Measurements from ENCODE around the gene SUPT20HL2.

DNA sequence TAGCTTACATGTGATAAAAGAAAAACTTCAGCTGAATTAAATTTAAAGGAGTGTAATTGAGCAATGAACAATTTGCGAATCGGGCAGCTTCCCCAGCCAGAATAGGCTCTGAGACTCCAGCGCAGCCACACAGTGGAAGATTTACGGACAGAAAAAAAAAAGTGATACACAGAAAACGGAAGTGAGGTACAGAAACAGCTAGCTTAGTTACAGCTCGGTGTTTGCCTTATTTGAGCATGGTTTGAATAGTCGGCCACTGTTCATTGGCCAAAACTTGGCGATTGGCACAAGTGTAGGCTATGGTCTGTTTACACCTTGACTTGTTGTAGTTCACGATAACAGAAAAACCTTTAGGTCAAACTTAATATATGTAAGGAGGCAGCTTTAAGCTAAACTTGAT lies 29.9 kb upstream of the SUPT20HL2 start:
- no peak for TF ChIP-seq RARB (CRISPR knock-in tag; IDR thresholded peaks at IDR 0.05)
- TF ChIP-seq ZFP30 (CRISPR knock-in tag; IDR thresholded peaks at IDR 0.05): no peak
- TF ChIP-seq, protein P1, sequence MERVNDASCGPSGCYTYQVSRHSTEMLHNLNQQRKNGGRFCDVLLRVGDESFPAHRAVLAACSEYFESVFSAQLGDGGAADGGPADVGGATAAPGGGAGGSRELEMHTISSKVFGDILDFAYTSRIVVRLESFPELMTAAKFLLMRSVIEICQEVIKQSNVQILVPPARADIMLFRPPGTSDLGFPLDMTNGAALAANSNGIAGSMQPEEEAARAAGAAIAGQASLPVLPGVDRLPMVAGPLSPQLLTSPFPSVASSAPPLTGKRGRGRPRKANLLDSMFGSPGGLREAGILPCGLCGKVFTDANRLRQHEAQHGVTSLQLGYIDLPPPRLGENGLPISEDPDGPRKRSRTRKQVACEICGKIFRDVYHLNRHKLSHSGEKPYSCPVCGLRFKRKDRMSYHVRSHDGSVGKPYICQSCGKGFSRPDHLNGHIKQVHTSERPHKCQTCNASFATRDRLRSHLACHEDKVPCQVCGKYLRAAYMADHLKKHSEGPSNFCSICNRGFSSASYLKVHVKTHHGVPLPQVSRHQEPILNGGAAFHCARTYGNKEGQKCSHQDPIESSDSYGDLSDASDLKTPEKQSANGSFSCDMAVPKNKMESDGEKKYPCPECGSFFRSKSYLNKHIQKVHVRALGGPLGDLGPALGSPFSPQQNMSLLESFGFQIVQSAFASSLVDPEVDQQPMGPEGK (CRISPR knock-in tag; IDR thresholded peaks at IDR 0.05; ENCODE audit: borderline replicate concordance): no peak
- TF ChIP-seq PPARA (CRISPR knock-in tag; IDR thresholded peaks at IDR 0.05; ENCODE audit: borderline replicate concordance): no peak
- TF ChIP-seq OSR1 (CRISPR knock-in tag; IDR thresholded peaks at IDR 0.05): no peak
- TF ChIP-seq, protein P2, sequence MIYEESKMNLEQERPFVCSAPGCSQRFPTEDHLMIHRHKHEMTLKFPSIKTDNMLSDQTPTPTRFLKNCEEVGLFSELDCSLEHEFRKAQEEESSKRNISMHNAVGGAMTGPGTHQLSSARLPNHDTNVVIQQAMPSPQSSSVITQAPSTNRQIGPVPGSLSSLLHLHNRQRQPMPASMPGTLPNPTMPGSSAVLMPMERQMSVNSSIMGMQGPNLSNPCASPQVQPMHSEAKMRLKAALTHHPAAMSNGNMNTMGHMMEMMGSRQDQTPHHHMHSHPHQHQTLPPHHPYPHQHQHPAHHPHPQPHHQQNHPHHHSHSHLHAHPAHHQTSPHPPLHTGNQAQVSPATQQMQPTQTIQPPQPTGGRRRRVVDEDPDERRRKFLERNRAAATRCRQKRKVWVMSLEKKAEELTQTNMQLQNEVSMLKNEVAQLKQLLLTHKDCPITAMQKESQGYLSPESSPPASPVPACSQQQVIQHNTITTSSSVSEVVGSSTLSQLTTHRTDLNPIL (CRISPR knock-in tag; IDR thresholded peaks at IDR 0.05; ENCODE audit: low read depth): no peak
- no peak for TF ChIP-seq ZNF70 (CRISPR knock-in tag; IDR thresholded peaks at IDR 0.05)
- TF ChIP-seq ZFP3 (CRISPR knock-in tag; IDR thresholded peaks at IDR 0.05): no peak
- no peak for TF ChIP-seq ZNF565 (CRISPR knock-in tag; conservative IDR thresholded peaks at IDR 0.05; ENCODE audit: low read depth)
